ENCODE results near the gene EXOC4.

The EXOC4 gene

GRCh38 chr7:134104166-134104565, 851.3 kb downstream of the EXOC4 start:
- no peak for DNase-seq

- DNase-seq = no peak
These were observed 853.0 kb downstream of the EXOC4 start for GRCh38 chr7:134105841-134106240.

- DNase-seq = no peak
These were observed 855.9 kb downstream of the EXOC4 start for GRCh38 chr7:134108802-134109201.

- no peak for DNase-seq
These were observed 860.8 kb downstream of the EXOC4 start for GRCh38 chr7:134113655-134114054.

GRCh38 chr7:134114992-134115391, 862.1 kb downstream of the EXOC4 start:
- no peak for DNase-seq

Measured in CD4-positive, alpha-beta T cell treated with Interleukin-21 for 1 hour (primary cell).